Ishikawa (cell line): ENCODE measurements around the gene RALGAPA2.

Experiments
- EP300 ChIP-seq: IDR thresholded peaks from 2 replicates; pipeline ENCODE4 v1.6.1; 2012; ENCODE audit warnings: borderline replicate concordance
- FOXM1 ChIP-seq: IDR thresholded peaks from 2 replicates; pipeline ENCODE4 v1.6.1; 2012; ENCODE audit warnings: low read depth, borderline replicate concordance
- RAD21 ChIP-seq: IDR thresholded peaks from 2 replicates; pipeline ENCODE4 v1.6.1; 2012; ENCODE audit warnings: low read depth
- TCF12 ChIP-seq: IDR thresholded peaks from 2 replicates; pipeline ENCODE4 v1.6.1; 2012; ENCODE audit warnings: low read depth
- YY1 ChIP-seq: IDR thresholded peaks from 2 replicates; pipeline ENCODE4 v1.6.1; 2012; ENCODE audit warnings: low read depth
- ZBTB7A ChIP-seq: IDR thresholded peaks from 2 replicates; pipeline ENCODE4 v1.6.1; 2012; ENCODE audit warnings: low read depth
- TF ChIP-seq, protein P1 (sequence below): IDR thresholded peaks from 2 replicates; pipeline ENCODE4 v1.6.1; 2012

- TF ChIP-seq YY1 (no peak), RAD21 (no peak), EP300 (no peak), TCF12 (no peak), FOXM1 (no peak), ZBTB7A (no peak)
- TF ChIP-seq, protein P1, sequence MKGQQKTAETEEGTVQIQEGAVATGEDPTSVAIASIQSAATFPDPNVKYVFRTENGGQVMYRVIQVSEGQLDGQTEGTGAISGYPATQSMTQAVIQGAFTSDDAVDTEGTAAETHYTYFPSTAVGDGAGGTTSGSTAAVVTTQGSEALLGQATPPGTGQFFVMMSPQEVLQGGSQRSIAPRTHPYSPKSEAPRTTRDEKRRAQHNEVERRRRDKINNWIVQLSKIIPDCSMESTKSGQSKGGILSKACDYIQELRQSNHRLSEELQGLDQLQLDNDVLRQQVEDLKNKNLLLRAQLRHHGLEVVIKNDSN: no peak
Measured at GRCh38 chr20:20396794-20397193, 315.6 kb downstream of the RALGAPA2 start.
